Endothelial cell of umbilical vein (primary cell): Measurements from ENCODE around the gene ERAP2. TPM values are rescaled to one million over a fixed set of nuclear protein-coding genes. Genes with fewer than 3 reads are reported as not detected.

Source experiments
- BruUV-seq: library from RNA; stranded (reverse); fragments of 400-500 nt; replicated peaks from 2 replicates; lab custom pipeline; 2021; lab: Mats Ljungman, UMichigan
- CTCF ChIA-PET: fragments of 300-600, 350-600 bp; sonication (Branson Sonifier 250); formaldehyde crosslinking; loops from one replicate; lab custom pipeline; 2021; ENCODE audit warnings: antibody characterized with exemption, inconsistent platforms; lab: Charles Lee
- POLR2A ChIA-PET: fragments of 300-600, 350-600 bp; sonication (Branson Sonifier 250); formaldehyde crosslinking; loops from one replicate; lab custom pipeline; 2021; ENCODE audit warnings: antibody characterized with exemption, inconsistent platforms; lab: Charles Lee
- DNase-seq: peaks from one replicate; pipeline ENCODE4 v3.0.0-alpha.2; 2011; ENCODE audit warnings: low read depth, low spot score
- FAIRE-seq: peaks from 2 replicates; lab custom pipeline; 2011; peaks lifted over from hg19 to GRCh38; lab: Jason Lieb, UNC
- H2AFZ ChIP-seq: 2 replicates; pipeline ENCODE4 v1.6.0; 2012; ENCODE audit warnings: low read depth, low read length, control low read depth, inconsistent platforms
- H3K27ac ChIP-seq: 2 replicates; pipeline ENCODE4 v1.5.1; 2011; ENCODE audit warnings: low read depth, mild to moderate bottlenecking, control low read depth, low read length, moderate library complexity; ENCODE audit not compliant: insufficient read depth
- H3K27me3 ChIP-seq, 2 experiments: 2 replicates each; pipeline versions ENCODE4 v1.6.0 to v1.6.1; 2011; ENCODE audit warnings: low read length in 2 of 2, mixed read lengths in 1 of 2; ENCODE audit not compliant: control insufficient read depth in 2 of 2, insufficient read depth in 2 of 2
- H3K36me3 ChIP-seq, 2 experiments: 2 replicates in 1 of 2; 3 replicates in 1 of 2; pipeline ENCODE4 v1.5.1; 2011; ENCODE audit warnings: low read length in 2 of 2, mild to moderate bottlenecking in 1 of 2, moderate library complexity in 1 of 2; ENCODE audit not compliant: control insufficient read depth in 2 of 2, insufficient read depth in 2 of 2; ENCODE audit errors: extremely low read depth in 1 of 2
- H3K4me1 ChIP-seq: 3 replicates; pipeline ENCODE4 v1.5.1; 2011; ENCODE audit warnings: mild to moderate bottlenecking, low read length; ENCODE audit not compliant: control insufficient read depth, insufficient read depth; ENCODE audit errors: extremely low read depth
- H3K4me2 ChIP-seq: 2 replicates; pipeline ENCODE4 v1.6.1; 2011; ENCODE audit warnings: low read length, control low read depth, mixed read lengths; ENCODE audit not compliant: insufficient read depth
- H3K4me3 ChIP-seq, 3 experiments: fragments of 200-600 bp in 1 of 3; sonication (generic), shearing (Covaris generic) in 1 of 3; replicated peaks in 1 of 3; 2 replicates each; pipeline ENCODE4 v1.5.1; 2011 to 2016; ENCODE audit warnings: control low read depth in 3 of 3, low read length in 3 of 3, mild to moderate bottlenecking in 2 of 3, inconsistent platforms in 1 of 3, low read depth in 1 of 3, moderate library complexity in 1 of 3; ENCODE audit not compliant: insufficient read depth in 1 of 3
- H3K79me2 ChIP-seq: 2 replicates; pipeline ENCODE4 v1.6.0; 2012; ENCODE audit warnings: low read length, inconsistent platforms; ENCODE audit not compliant: control insufficient read depth, insufficient read depth
- H3K9ac ChIP-seq: replicated peaks from 2 replicates; pipeline ENCODE3; 2011; ENCODE audit warnings: low read length, control low read depth; ENCODE audit not compliant: insufficient read depth; ENCODE audit errors: extremely low read depth
- H3K9me1 ChIP-seq: replicated peaks from 3 replicates; pipeline ENCODE4 v1.6.0; 2011; ENCODE audit warnings: mild to moderate bottlenecking, low read length; ENCODE audit not compliant: control insufficient read depth, insufficient read depth; ENCODE audit errors: extremely low read depth
- H3K9me3 ChIP-seq: replicated peaks from 2 replicates; pipeline ENCODE4 v1.5.1; 2012; ENCODE audit warnings: low read length, inconsistent platforms; ENCODE audit not compliant: control insufficient read depth, insufficient read depth
- H4K20me1 ChIP-seq: replicated peaks from 2 replicates; pipeline ENCODE3; 2011; ENCODE audit warnings: mild to moderate bottlenecking, low read length; ENCODE audit not compliant: control insufficient read depth, insufficient read depth; ENCODE audit errors: extremely low read depth
- CTCF ChIP-seq, 2 donors: IDR thresholded peaks; 1 replicate in 1 of 2; 2 replicates in 1 of 2; pipeline ENCODE4 v1.5.1; 2011; ENCODE audit warnings: low read length in 2 of 2, mild to moderate bottlenecking in 2 of 2, moderate library complexity in 2 of 2, control low read depth in 1 of 2, inconsistent platforms in 1 of 2, low read depth in 1 of 2; ENCODE audit not compliant: insufficient read depth in 1 of 2; ENCODE audit errors: extremely low read depth in 1 of 2
- EZH2 ChIP-seq: IDR thresholded peaks from 2 replicates; pipeline ENCODE4 v1.6.1; 2012; ENCODE audit warnings: borderline replicate concordance, low read depth, mild to moderate bottlenecking, moderate library complexity, low read length, inconsistent platforms; ENCODE audit not compliant: severe bottlenecking
- FOS ChIP-seq: IDR thresholded peaks from 2 replicates; pipeline ENCODE4 v1.6.1; 2011; ENCODE audit warnings: mild to moderate bottlenecking, low read length, moderate library complexity, borderline replicate concordance; ENCODE audit not compliant: insufficient read depth
- JUN ChIP-seq: IDR thresholded peaks from 2 replicates; pipeline ENCODE4 v1.6.1; 2011; ENCODE audit warnings: borderline replicate concordance, low read depth; ENCODE audit not compliant: insufficient read length, insufficient read depth
- MAX ChIP-seq: IDR thresholded peaks from 2 replicates; pipeline ENCODE4 v1.6.1; 2011; ENCODE audit not compliant: insufficient read depth, insufficient read length
- POLR2A ChIP-seq: IDR thresholded peaks from 2 replicates; pipeline ENCODE4 v1.6.1; 2012; ENCODE audit warnings: low read depth, mild to moderate bottlenecking, control low read depth, low read length
- dilution Hi-C: fragments of 300-500 bp; cut with MboI; formaldehyde crosslinking; loops from one replicate; pipeline ENCODE4 v1.15.0; 2019; ENCODE audit warnings: low sequenced_read_pairs; ENCODE audit not compliant: extremely low pct_ligation_motif_present
- intact Hi-C: fragments of 100-400 bp; cut with micrococcal nuclease; formaldehyde crosslinking; loops from one replicate; pipeline ENCODE4 v1.10.0; 2022
- polyA plus RNA-seq, 4 experiments: library from polyadenylated mRNA; depleted of rRNA in 3 of 4; stranded (reverse) in 3 of 4; unstranded in 1 of 4; fragments of >200 nt; gene quantifications; 2 replicates each; pipeline versions ENCODE4 v1.2.1 to v1.2.3, GENCODE V29; 2011 to 2012; ENCODE audit warnings: missing spikeins in 1 of 4
- total RNA-seq: library from RNA; stranded (reverse); gene quantifications from 2 replicates; pipeline ENCODE4 v1.2.3, GENCODE V29; 2021

The ERAP2 gene
- total and polyA plus RNA-seq, 2 donors (not counting 3 experiments of a cell fraction or from before 2014, with no cell fraction given), result 3.1 to 10.0 TPM

- Histone ChIP-seq H3K27ac (no peak overlapping the region), H3K4me2 (no peak overlapping the region), H3K9me3 (no peaks in the 10 kb centered on the region), H4K20me1 (no peaks in the 10 kb centered on the region), H3K4me3 (no peak overlapping the region), H3K79me2 (no peaks in the 10 kb centered on the region), H3K27me3 (no peaks in the 10 kb centered on the region), H3K36me3 (no peaks in the 10 kb centered on the region), H2AFZ (no peak overlapping the region), H3K9me1 (no peaks in the 10 kb centered on the region), H3K9ac (no peak overlapping the region), H3K4me1 (peaks cover 2% of the 10 kb centered on the region)
- POLR2A ChIA-PET, result no interaction called here
- CTCF ChIA-PET, result interaction anchor here (1.1 to 6.9 kb wide), 3 partner anchors 119 to 291 kb away, joined by 4 to 81 read pairs (median 6); partner anchors contain the start of gene LIX1
- no TSS peak for BruUV-seq
- DNase-seq, result no peak
- FAIRE-seq, result no peak
- TF ChIP-seq FOS, result no peak
- no peak for TF ChIP-seq POLR2A
- TF ChIP-seq EZH2, result no peak
- no peak for TF ChIP-seq MAX
- TF ChIP-seq JUN, result no peak
- no peak for TF ChIP-seq CTCF (IDR thresholded peaks at IDR 0.05; ENCODE audit: extremely low read depth in 1 of 2, insufficient read depth in 1 of 2, low read depth in 1 of 2, low read length in 2 of 2)
- dilution Hi-C loops (no loop called here), intact Hi-C loops (no loop called here)
Measured at GRCh38 chr5:96871027-96871399, 5.3 kb upstream of the ERAP2 start.
